Lower leg skin (tissue), 4 donors: ENCODE data around the gene PGM5. TPM values are rescaled to one million over a fixed set of nuclear protein-coding genes. Genes with fewer than 3 reads are reported as not detected.

Experiments used
- DNase-seq, 2 donors: peaks; one replicate each; pipeline ENCODE4 v3.0.0-alpha.2; 2019; ENCODE audit warnings: low spot score in 2 of 2
- H3K4me3 ChIP-seq: fragments of 200-600 bp; sonication (generic); 2 replicates; pipeline ENCODE4 v1.5.1; 2017; ENCODE audit warnings: mild to moderate bottlenecking, low read depth; ENCODE audit not compliant: poor library complexity, severe bottlenecking
- POLR2A ChIP-seq, 2 donors: fragments of 450-650 bp; IDR thresholded peaks; one replicate each; pipeline ENCODE4 v1.6.1; 2016 to 2017; ENCODE audit warnings: antibody characterized with exemption in 2 of 2, mild to moderate bottlenecking in 1 of 2, moderate library complexity in 1 of 2
- WGBS, 2 donors: methylation state at CpG; one replicate each; pipeline ENCODE4 v1.1.5; 2018; 5-methylcytosine and 5-hydroxymethylcytosine counted together
- intact Hi-C: fragments of 100-400 bp; cut with DNase I; formaldehyde crosslinking; loops from one replicate; pipeline ENCODE4 v1.15.0; 2023; ENCODE audit warnings: low total_unique reads
- total RNA-seq, 4 donors: library from RNA; depleted of rRNA; stranded (reverse); fragments of >200 nt; gene quantifications; one replicate each; pipeline ENCODE4 v1.1.0, GENCODE V29; 2016
- TF ChIP-seq, protein P1 (sequence below), 3 donors: fragments of 450-650 bp; IDR thresholded peaks; one replicate each; pipeline ENCODE4 v1.5.1; 2016; ENCODE audit warnings: antibody characterized with exemption in 3 of 3, mild to moderate bottlenecking in 3 of 3, moderate library complexity in 2 of 3

The PGM5 gene
- total RNA-seq, 4 donors from 2014 or later: 7.3 to 16.8 (median 8.7) TPM

DNA sequence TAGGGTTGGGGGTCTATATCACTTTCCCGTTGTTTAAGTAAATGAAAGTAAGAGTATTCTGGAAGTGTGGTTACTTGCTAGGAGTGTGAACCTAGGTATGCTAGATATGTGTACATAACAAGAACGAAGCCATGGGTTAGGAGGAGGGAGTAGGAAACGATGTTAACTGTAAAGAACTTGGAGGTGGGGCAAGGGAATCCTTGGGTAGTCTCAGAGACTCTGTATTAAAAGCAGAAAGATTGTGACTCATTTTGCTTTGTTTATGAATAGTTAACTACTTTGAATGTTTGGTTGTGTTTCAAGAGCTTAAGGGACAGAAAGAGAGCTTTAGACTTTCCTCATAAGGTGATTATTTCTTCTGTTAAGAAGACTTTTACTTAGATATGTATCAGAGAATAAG is 124.4 kb downstream of the PGM5 start:
- intact Hi-C loops: no loop called here
- H3K4me3 ChIP-seq: no peak overlapping the region
- WGBS, 2 donors: 52 to 67% methylated on average over 3 of the region's 3 CpGs
- no peak for DNase-seq
- TF ChIP-seq POLR2A (IDR thresholded peaks at IDR 0.05): no peak
- TF ChIP-seq, protein P1, sequence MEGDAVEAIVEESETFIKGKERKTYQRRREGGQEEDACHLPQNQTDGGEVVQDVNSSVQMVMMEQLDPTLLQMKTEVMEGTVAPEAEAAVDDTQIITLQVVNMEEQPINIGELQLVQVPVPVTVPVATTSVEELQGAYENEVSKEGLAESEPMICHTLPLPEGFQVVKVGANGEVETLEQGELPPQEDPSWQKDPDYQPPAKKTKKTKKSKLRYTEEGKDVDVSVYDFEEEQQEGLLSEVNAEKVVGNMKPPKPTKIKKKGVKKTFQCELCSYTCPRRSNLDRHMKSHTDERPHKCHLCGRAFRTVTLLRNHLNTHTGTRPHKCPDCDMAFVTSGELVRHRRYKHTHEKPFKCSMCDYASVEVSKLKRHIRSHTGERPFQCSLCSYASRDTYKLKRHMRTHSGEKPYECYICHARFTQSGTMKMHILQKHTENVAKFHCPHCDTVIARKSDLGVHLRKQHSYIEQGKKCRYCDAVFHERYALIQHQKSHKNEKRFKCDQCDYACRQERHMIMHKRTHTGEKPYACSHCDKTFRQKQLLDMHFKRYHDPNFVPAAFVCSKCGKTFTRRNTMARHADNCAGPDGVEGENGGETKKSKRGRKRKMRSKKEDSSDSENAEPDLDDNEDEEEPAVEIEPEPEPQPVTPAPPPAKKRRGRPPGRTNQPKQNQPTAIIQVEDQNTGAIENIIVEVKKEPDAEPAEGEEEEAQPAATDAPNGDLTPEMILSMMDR (IDR thresholded peaks at IDR 0.05): no peak

DNA sequence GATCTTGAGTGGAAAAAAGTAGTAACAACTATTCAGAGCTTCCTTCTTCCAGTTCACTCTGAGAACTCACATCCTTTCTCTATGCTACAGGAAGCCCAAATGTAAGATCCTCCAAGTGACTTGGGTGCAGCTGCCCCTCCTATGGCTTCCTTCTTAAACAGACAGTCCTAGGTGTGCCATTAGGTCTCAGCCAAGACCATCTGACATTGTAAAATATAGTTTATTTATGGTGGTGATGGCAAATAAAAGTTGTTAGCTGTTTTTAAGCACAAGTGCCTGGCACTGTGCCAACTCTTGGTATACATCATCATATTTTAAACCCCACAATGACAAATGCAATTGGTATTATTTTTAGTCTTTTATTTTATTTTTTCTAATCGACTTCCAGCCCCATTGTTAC is 126.1 kb downstream of the PGM5 start:
- 13 to 41% methylated on average over 1 of the region's 1 CpG for WGBS, 2 donors
- TF ChIP-seq, protein P1 (IDR thresholded peaks at IDR 0.05): no peak
- no peak for TF ChIP-seq POLR2A (IDR thresholded peaks at IDR 0.05)
- no peak for DNase-seq
- H3K4me3 ChIP-seq: no peak overlapping the region
- intact Hi-C loops: no loop called here

DNA sequence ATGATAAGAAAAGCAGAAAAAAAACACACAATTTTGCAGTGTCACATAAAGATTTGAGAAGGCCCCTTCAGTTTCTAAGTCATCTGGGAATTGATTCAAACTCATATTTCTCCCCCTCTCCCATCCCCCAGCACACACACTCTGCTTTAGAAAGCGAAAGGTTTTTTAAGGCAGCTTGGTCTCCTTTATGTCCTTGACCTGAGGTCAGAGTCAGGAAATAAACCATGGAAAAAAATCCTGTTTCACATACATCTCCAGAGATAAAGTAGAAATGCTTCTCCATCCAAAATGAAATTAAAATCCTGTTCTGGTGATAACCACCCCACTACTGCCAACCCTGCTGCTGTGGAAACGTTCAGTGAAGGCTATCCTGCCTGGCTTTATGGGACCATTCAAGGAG is 131.7 kb downstream of the PGM5 start:
- intact Hi-C loops: no loop called here
- no peak for DNase-seq
- WGBS, 2 donors: 54 to 69% methylated on average over 2 of the region's 2 CpGs
- TF ChIP-seq, protein P1 (IDR thresholded peaks at IDR 0.05): no peak
- TF ChIP-seq POLR2A (IDR thresholded peaks at IDR 0.05): no peak
- no peak overlapping the region for H3K4me3 ChIP-seq

DNA sequence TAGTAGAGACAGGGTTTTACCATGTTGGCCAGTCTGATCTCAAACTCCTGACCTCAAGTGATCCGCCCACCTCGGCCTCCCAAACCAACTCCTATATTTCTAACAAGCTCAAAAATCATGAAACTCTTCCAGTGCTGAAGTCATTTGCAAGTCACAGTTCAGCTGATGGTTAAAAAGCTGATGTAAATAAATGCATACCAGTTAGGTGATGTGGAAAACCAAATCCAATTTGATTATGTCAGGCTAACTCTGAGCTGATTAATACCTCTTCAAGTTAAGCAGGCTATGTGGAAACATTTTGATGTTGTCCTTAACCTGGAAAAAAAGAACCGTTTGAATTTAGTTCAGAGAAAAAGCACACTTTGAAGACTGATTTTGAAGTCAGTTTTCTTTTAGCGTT is 133.2 kb downstream of the PGM5 start:
- DNase-seq: no peak
- intact Hi-C loops: no loop called here
- 76 to 81% methylated on average over 4 of the region's 4 CpGs for WGBS, 2 donors
- TF ChIP-seq, protein P1 (IDR thresholded peaks at IDR 0.05): no peak
- TF ChIP-seq POLR2A (IDR thresholded peaks at IDR 0.05): no peak
- H3K4me3 ChIP-seq: no peak overlapping the region

DNA sequence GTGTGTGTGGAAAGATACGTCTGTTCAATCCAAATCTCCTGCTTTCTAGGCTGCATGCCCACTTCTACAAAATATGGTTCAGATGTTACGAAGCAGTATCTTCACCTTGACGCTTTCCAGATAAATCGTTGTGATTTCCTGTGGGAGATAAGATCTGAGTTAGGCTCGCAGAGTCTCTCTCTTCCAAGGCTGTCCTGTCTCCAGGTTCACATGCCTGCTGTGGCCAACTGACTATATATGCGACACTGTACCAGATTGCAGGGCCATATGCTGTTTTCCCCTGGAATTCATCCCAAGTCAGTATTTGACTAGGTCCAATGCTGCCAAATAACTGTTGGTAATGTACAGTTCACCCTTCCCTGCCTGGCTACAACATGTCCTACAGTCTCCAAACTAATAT is 136.4 kb downstream of the PGM5 start:
- H3K4me3 ChIP-seq: no peak overlapping the region
- no peak for DNase-seq
- TF ChIP-seq, protein P1 (IDR thresholded peaks at IDR 0.05): no peak
- TF ChIP-seq POLR2A (IDR thresholded peaks at IDR 0.05): no peak
- intact Hi-C loops: no loop called here
- WGBS, 2 donors: 37 to 48% methylated on average over 6 of the region's 6 CpGs

DNA sequence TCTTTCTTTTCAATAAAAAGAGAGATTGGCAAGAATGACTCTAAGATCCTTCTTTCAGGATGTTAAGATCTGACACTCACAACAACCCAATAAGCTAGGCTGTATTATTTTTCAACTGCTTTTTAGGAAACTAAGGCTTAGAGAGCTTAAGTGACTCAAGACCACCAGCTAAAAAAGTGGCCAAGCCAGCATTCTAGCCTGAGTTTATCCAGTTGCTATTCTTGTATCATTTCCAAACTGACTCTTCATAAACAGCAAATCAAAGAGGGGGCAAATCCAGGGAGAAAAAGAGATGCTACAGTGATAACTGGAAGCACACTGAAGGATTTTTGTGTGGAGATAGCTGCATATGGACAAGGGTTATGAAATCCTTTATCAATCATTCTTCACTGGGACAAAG is 137.1 kb downstream of the PGM5 start:
- DNase-seq: no peak
- H3K4me3 ChIP-seq: no peak overlapping the region
- TF ChIP-seq, protein P1 (IDR thresholded peaks at IDR 0.05): no peak
- TF ChIP-seq POLR2A (IDR thresholded peaks at IDR 0.05): no peak
- intact Hi-C loops: no loop called here
